WTC11 (cell line): Measurements from ENCODE around the gene PRR19. TPM values are rescaled to one million over a fixed set of nuclear protein-coding genes. Genes with fewer than 3 reads are reported as not detected.

ENCODE experiments used
- ATF1 ChIP-seq: sonication (generic); formaldehyde crosslinking; IDR thresholded peaks from 2 replicates; pipeline ENCODE4 v1.8.1; 2023; ENCODE audit warnings: mild to moderate bottlenecking, moderate library complexity, missing genetic modification reagents
- CREM ChIP-seq: sonication (generic); formaldehyde crosslinking; IDR thresholded peaks from 2 replicates; pipeline ENCODE4 v1.8.1; 2022; ENCODE audit warnings: mild to moderate bottlenecking, missing genetic modification reagents, moderate library complexity
- ESRRA ChIP-seq: sonication (generic); formaldehyde crosslinking; IDR thresholded peaks from 2 replicates; pipeline ENCODE4 v1.8.1; 2022; ENCODE audit warnings: mild to moderate bottlenecking, missing genetic modification reagents, borderline replicate concordance
- ETV6 ChIP-seq: sonication (generic); formaldehyde crosslinking; IDR thresholded peaks from 2 replicates; pipeline ENCODE4 v1.8.1; 2022; ENCODE audit warnings: mild to moderate bottlenecking, missing genetic modification reagents
- FOXJ3 ChIP-seq: sonication (generic); formaldehyde crosslinking; IDR thresholded peaks from 2 replicates; pipeline ENCODE4 v1.9.0; 2021; ENCODE audit warnings: missing genetic modification reagents, mild to moderate bottlenecking, borderline replicate concordance
- GABPB1 ChIP-seq: sonication (generic); formaldehyde crosslinking; IDR thresholded peaks from 2 replicates; pipeline ENCODE4 v1.8.1; 2023; ENCODE audit warnings: mild to moderate bottlenecking, missing genetic modification reagents
- IRF2 ChIP-seq: sonication (generic); formaldehyde crosslinking; IDR thresholded peaks from 2 replicates; pipeline ENCODE4 v1.8.0; 2022; ENCODE audit warnings: low read depth, missing genetic modification reagents, borderline replicate concordance
- JAZF1 ChIP-seq: fragments of 250-450 bp; sonication (Bioruptor Pico); IDR thresholded peaks from 2 replicates; pipeline ENCODE4 v1.9.0; 2021; ENCODE audit warnings: moderate library complexity, mild to moderate bottlenecking, inconsistent platforms
- JUN ChIP-seq: sonication (generic); formaldehyde crosslinking; IDR thresholded peaks from 2 replicates; pipeline ENCODE4 v1.8.0; 2023; ENCODE audit warnings: mild to moderate bottlenecking, missing genetic modification reagents
- KAT7 ChIP-seq: sonication (generic); formaldehyde crosslinking; IDR thresholded peaks from 2 replicates; pipeline ENCODE4 v1.8.1; 2023; ENCODE audit warnings: missing genetic modification reagents, mild to moderate bottlenecking, borderline replicate concordance
- NFATC4 ChIP-seq: fragments of 250-450 bp; sonication (Bioruptor Pico); IDR thresholded peaks from 2 replicates; pipeline ENCODE4 v1.9.0; 2021; ENCODE audit warnings: mild to moderate bottlenecking
- PRRX2 ChIP-seq: fragments of 250-450 bp; sonication (Bioruptor Pico); IDR thresholded peaks from 2 replicates; pipeline ENCODE4 v1.8.0; 2021; ENCODE audit warnings: mild to moderate bottlenecking
- RELA ChIP-seq: sonication (generic); formaldehyde crosslinking; IDR thresholded peaks from 2 replicates; pipeline ENCODE4 v1.8.1; 2022; ENCODE audit warnings: missing genetic modification reagents, mild to moderate bottlenecking, borderline replicate concordance
- SMAD3 ChIP-seq: sonication (generic); formaldehyde crosslinking; IDR thresholded peaks from 2 replicates; pipeline ENCODE4 v1.8.0; 2022; ENCODE audit warnings: missing genetic modification reagents, mild to moderate bottlenecking, borderline replicate concordance
- SMAD4 ChIP-seq: sonication (generic); formaldehyde crosslinking; IDR thresholded peaks from 2 replicates; pipeline ENCODE4 v1.8.0; 2022; ENCODE audit warnings: mild to moderate bottlenecking, missing genetic modification reagents
- TEAD4 ChIP-seq: sonication (generic); formaldehyde crosslinking; IDR thresholded peaks from 2 replicates; pipeline ENCODE4 v1.8.0; 2022; ENCODE audit warnings: mild to moderate bottlenecking, missing genetic modification reagents
- ZNF671 ChIP-seq: fragments of 250-450 bp; sonication (Bioruptor Pico); IDR thresholded peaks from 2 replicates; pipeline ENCODE4 v1.8.0; 2021; ENCODE audit warnings: mild to moderate bottlenecking
- total RNA-seq: library from RNA; stranded (reverse); gene quantifications from 3 replicates; pipeline ENCODE4 v1.2.3, GENCODE V29; 2021
- TF ChIP-seq, protein P1 (sequence below): sonication (generic); formaldehyde crosslinking; IDR thresholded peaks from 2 replicates; pipeline ENCODE4 v1.8.1; 2023; ENCODE audit warnings: mild to moderate bottlenecking, moderate library complexity, missing genetic modification reagents
- TF ChIP-seq, protein P2 (sequence below): sonication (generic); formaldehyde crosslinking; IDR thresholded peaks from 2 replicates; pipeline ENCODE4 v1.8.0; 2022; ENCODE audit warnings: mild to moderate bottlenecking, missing genetic modification reagents
- TF ChIP-seq, protein P3 (sequence below): fragments of 250-450 bp; sonication (Bioruptor Pico); IDR thresholded peaks from 2 replicates; pipeline ENCODE4 v2.1.2; 2022; ENCODE audit warnings: mild to moderate bottlenecking, moderate library complexity
- TF ChIP-seq, protein P4 (sequence below): sonication (generic); formaldehyde crosslinking; conservative IDR thresholded peaks from 2 replicates; pipeline ENCODE4 v1.8.1; 2022; ENCODE audit warnings: mild to moderate bottlenecking, missing genetic modification reagents
- TF ChIP-seq, protein P5 (sequence below): sonication (generic); formaldehyde crosslinking; IDR thresholded peaks from 2 replicates; pipeline ENCODE4 v1.8.1; 2022; ENCODE audit warnings: low read depth, mild to moderate bottlenecking, moderate library complexity, missing genetic modification reagents, borderline replicate concordance
- TF ChIP-seq, protein P6 (sequence below): sonication (generic); formaldehyde crosslinking; IDR thresholded peaks from 2 replicates; pipeline ENCODE4 v1.8.0; 2022; ENCODE audit warnings: mild to moderate bottlenecking, missing genetic modification reagents
- TF ChIP-seq, protein P7 (sequence below): fragments of 250-450 bp; sonication (Bioruptor Pico); IDR thresholded peaks from 2 replicates; pipeline ENCODE4 v1.9.0; 2021; ENCODE audit warnings: mild to moderate bottlenecking
- TF ChIP-seq, protein P8 (sequence below): sonication (generic); formaldehyde crosslinking; IDR thresholded peaks from 2 replicates; pipeline ENCODE4 v1.8.0; 2022; ENCODE audit warnings: mild to moderate bottlenecking, missing genetic modification reagents
- TF ChIP-seq, protein P9 (sequence below): sonication (generic); formaldehyde crosslinking; IDR thresholded peaks from 2 replicates; pipeline ENCODE4 v1.8.0; 2022; ENCODE audit warnings: missing genetic modification reagents

Gene PRR19
- total RNA-seq, 1 experiment from 2014 or later: 3.7 TPM

DNA sequence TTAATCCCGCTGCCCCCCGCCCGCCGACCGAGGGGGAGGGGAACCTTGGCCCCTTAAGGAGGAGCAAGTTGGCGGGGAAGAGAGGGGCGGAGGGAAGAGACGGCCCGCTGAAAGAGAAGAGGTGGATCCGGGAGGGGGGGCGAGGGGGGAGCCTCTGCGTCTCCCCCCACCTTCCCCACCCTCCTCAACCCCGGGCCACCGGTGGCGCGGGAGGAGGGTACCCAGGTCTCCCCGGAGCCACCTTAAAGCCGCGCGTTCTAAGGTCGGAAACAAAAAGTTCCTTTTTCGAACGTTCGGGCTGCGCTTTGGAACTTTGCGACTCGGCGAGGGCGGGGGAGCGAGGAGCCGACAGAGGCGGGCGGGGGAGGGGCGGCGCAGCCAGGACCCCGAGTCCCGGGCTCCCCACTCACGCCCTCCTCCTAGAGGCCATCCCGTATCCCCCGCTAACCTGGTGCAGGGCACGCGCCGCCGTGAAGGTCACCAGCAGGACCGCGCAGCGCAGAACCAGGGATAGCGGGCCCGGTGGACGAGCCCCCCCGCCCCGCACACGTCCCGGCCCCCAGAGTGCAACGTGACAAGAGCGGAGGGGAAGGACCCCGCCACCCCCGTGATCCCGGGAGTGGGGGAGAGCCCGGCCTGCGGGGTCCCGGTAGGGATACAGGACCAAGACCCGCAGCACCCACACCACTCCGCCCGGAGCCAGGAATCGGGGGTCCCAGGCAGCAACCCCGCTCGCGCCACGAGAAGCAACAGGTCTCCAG, 47.7 kb upstream of the PRR19 start (continued):
- TF ChIP-seq, protein P1, sequence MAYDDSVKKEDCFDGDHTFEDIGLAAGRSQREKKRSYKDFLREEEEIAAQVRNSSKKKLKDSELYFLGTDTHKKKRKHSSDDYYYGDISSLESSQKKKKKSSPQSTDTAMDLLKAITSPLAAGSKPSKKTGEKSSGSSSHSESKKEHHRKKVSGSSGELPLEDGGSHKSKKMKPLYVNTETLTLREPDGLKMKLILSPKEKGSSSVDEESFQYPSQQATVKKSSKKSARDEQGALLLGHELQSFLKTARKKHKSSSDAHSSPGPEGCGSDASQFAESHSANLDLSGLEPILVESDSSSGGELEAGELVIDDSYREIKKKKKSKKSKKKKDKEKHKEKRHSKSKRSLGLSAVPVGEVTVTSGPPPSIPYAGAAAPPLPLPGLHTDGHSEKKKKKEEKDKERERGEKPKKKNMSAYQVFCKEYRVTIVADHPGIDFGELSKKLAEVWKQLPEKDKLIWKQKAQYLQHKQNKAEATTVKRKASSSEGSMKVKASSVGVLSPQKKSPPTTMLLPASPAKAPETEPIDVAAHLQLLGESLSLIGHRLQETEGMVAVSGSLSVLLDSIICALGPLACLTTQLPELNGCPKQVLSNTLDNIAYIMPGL: no peak; the same call in 1 of the 2 replicates
- TF ChIP-seq RELA: peak; percentile 39; the same call in 1 of the 2 replicates
- TF ChIP-seq ZNF671 (CRISPR knock-in tag): no peak
- TF ChIP-seq, protein P2, sequence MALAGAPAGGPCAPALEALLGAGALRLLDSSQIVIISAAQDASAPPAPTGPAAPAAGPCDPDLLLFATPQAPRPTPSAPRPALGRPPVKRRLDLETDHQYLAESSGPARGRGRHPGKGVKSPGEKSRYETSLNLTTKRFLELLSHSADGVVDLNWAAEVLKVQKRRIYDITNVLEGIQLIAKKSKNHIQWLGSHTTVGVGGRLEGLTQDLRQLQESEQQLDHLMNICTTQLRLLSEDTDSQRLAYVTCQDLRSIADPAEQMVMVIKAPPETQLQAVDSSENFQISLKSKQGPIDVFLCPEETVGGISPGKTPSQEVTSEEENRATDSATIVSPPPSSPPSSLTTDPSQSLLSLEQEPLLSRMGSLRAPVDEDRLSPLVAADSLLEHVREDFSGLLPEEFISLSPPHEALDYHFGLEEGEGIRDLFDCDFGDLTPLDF (CRISPR knock-in tag): no peak
- TF ChIP-seq, protein P3, sequence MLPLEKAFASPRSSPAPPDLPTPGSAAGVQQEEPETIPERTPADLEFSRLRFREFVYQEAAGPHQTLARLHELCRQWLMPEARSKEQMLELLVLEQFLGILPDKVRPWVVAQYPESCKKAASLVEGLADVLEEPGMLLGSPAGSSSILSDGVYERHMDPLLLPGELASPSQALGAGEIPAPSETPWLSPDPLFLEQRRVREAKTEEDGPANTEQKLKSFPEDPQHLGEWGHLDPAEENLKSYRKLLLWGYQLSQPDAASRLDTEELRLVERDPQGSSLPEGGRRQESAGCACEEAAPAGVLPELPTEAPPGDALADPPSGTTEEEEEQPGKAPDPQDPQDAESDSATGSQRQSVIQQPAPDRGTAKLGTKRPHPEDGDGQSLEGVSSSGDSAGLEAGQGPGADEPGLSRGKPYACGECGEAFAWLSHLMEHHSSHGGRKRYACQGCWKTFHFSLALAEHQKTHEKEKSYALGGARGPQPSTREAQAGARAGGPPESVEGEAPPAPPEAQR: no peak
- no peak for TF ChIP-seq GABPB1 (CRISPR knock-in tag)
- TF ChIP-seq, protein P4, sequence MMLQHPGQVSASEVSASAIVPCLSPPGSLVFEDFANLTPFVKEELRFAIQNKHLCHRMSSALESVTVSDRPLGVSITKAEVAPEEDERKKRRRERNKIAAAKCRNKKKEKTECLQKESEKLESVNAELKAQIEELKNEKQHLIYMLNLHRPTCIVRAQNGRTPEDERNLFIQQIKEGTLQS (CRISPR knock-in tag): no peak
- no peak for TF ChIP-seq NFATC4 (CRISPR knock-in tag)
- no peak for TF ChIP-seq ETV6
- no peak for TF ChIP-seq ATF1 (CRISPR knock-in tag)
- no peak for TF ChIP-seq SMAD4
- TF ChIP-seq, protein P5, sequence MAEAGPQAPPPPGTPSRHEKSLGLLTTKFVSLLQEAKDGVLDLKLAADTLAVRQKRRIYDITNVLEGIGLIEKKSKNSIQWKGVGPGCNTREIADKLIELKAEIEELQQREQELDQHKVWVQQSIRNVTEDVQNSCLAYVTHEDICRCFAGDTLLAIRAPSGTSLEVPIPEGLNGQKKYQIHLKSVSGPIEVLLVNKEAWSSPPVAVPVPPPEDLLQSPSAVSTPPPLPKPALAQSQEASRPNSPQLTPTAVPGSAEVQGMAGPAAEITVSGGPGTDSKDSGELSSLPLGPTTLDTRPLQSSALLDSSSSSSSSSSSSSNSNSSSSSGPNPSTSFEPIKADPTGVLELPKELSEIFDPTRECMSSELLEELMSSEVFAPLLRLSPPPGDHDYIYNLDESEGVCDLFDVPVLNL (CRISPR knock-in tag): no peak
- no peak for TF ChIP-seq JAZF1 (CRISPR knock-in tag)
- TF ChIP-seq, protein P6, sequence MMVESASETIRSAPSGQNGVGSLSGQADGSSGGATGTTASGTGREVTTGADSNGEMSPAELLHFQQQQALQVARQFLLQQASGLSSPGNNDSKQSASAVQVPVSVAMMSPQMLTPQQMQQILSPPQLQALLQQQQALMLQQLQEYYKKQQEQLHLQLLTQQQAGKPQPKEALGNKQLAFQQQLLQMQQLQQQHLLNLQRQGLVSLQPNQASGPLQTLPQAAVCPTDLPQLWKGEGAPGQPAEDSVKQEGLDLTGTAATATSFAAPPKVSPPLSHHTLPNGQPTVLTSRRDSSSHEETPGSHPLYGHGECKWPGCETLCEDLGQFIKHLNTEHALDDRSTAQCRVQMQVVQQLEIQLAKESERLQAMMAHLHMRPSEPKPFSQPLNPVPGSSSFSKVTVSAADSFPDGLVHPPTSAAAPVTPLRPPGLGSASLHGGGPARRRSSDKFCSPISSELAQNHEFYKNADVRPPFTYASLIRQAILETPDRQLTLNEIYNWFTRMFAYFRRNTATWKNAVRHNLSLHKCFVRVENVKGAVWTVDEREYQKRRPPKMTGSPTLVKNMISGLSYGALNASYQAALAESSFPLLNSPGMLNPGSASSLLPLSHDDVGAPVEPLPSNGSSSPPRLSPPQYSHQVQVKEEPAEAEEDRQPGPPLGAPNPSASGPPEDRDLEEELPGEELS: no peak
- TF ChIP-seq, protein P7, sequence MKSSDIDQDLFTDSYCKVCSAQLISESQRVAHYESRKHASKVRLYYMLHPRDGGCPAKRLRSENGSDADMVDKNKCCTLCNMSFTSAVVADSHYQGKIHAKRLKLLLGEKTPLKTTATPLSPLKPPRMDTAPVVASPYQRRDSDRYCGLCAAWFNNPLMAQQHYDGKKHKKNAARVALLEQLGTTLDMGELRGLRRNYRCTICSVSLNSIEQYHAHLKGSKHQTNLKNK (CRISPR knock-in tag): no peak
- no peak for TF ChIP-seq SMAD3 (CRISPR knock-in tag)
- peak; percentile 83; the same call in 1 of the 2 replicates for TF ChIP-seq ESRRA
- no peak for TF ChIP-seq TEAD4 (CRISPR knock-in tag)
- TF ChIP-seq, protein P8, sequence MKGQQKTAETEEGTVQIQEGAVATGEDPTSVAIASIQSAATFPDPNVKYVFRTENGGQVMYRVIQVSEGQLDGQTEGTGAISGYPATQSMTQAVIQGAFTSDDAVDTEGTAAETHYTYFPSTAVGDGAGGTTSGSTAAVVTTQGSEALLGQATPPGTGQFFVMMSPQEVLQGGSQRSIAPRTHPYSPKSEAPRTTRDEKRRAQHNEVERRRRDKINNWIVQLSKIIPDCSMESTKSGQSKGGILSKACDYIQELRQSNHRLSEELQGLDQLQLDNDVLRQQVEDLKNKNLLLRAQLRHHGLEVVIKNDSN (CRISPR knock-in tag): no peak; the same call in 1 of the 2 replicates
- TF ChIP-seq, protein P9, sequence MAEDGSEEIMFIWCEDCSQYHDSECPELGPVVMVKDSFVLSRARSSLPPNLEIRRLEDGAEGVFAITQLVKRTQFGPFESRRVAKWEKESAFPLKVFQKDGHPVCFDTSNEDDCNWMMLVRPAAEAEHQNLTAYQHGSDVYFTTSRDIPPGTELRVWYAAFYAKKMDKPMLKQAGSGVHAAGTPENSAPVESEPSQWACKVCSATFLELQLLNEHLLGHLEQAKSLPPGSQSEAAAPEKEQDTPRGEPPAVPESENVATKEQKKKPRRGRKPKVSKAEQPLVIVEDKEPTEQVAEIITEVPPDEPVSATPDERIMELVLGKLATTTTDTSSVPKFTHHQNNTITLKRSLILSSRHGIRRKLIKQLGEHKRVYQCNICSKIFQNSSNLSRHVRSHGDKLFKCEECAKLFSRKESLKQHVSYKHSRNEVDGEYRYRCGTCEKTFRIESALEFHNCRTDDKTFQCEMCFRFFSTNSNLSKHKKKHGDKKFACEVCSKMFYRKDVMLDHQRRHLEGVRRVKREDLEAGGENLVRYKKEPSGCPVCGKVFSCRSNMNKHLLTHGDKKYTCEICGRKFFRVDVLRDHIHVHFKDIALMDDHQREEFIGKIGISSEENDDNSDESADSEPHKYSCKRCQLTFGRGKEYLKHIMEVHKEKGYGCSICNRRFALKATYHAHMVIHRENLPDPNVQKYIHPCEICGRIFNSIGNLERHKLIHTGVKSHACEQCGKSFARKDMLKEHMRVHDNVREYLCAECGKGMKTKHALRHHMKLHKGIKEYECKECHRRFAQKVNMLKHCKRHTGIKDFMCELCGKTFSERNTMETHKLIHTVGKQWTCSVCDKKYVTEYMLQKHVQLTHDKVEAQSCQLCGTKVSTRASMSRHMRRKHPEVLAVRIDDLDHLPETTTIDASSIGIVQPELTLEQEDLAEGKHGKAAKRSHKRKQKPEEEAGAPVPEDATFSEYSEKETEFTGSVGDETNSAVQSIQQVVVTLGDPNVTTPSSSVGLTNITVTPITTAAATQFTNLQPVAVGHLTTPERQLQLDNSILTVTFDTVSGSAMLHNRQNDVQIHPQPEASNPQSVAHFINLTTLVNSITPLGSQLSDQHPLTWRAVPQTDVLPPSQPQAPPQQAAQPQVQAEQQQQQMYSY (CRISPR knock-in tag): no peak
- TF ChIP-seq IRF2 (CRISPR knock-in tag): no peak
- no peak for TF ChIP-seq JUN
- no peak; the same call in 1 of the 2 replicates for TF ChIP-seq KAT7 (CRISPR knock-in tag)
- no peak for TF ChIP-seq CREM (CRISPR knock-in tag)
- TF ChIP-seq FOXJ3 (CRISPR knock-in tag): no peak
- no peak for TF ChIP-seq PRRX2 (CRISPR knock-in tag)
